Measurements from ENCODE around the gene TMPRSS9.
"Not testable (repeated sequence)": the region's sequence is repeated elsewhere in the genome, so short reads cannot be mapped to it uniquely, and the experiment has no call there.

TMPRSS9 gene

GRCh38 chr19:2362046-2362969 lies 2.2 kb downstream of the TMPRSS9 start:
- DNase-seq, result no peak

- DNase-seq, result no peak
Observed at GRCh38 chr19:2362970-2363300, 2.9 kb downstream of the TMPRSS9 start.

GRCh38 chr19:2363419-2363818 lies 3.4 kb downstream of the TMPRSS9 start:
- DNase-seq, result no peak

DNA sequence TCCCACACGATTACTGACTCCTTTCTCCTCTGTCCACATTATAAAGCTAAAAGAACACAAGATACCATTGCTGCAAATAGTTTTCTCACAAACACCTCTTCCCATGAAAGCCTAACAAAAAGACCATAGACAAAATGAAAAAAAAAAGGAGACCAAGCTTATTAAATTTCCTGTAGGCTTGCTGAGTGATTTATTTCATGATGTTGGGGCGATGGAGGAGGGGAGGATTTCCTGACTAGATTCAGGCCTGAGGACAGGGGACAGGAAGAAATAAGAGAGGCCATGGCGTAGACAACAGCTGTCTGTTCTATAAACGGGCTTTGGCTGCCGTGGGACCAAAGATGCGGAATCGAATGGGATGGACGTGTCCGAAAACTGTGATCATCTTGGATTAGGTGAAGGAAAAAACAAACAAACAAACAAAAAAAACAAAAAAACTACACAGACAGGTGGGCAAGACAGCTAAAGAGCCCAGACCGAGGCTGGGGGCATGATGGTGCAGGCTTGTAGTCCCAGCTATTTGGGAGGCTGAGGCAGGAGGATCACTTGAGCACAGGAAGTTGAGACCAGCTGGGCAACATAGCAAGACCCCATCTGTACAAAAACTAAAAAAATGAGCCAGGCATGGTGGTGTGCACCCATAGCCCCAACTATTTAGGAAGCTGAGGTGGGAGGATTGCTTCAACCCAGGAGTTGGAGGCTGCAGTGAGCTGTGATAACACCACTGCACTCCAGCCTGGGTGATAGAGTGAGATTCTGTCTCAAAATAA lies 5.3 kb downstream of the TMPRSS9 start:
- no peak for DNase-seq

GRCh38 chr19:2371656-2372055 lies 11.6 kb downstream of the TMPRSS9 start:
- no peak for DNase-seq

GRCh38 chr19:2372076-2372612 lies 12.1 kb downstream of the TMPRSS9 start:
- no peak for DNase-seq

DNA sequence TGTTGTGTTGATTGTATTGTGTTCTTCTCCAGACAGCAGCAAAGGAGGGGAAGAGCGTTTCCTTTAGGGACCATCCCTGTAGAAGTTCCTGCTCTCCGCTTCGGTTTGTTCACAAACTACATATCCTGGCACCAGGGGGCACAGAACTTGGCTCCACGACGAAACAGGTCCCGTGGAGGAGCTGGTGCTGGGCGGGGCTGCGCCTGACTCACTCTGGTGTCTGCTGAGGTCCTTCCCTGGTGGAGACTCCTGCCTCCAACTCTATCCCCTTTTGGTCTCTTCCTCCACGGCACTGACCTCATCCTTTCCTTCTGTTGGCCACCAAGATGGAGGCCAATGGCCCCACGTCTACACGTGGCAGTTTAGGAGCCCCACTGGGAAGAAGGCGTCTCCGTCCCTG lies 14.7 kb downstream of the TMPRSS9 start:
- no peak for DNase-seq

- DNase-seq, result no peak
Observed at GRCh38 chr19:2375353-2376121, 15.5 kb downstream of the TMPRSS9 start.

DNA sequence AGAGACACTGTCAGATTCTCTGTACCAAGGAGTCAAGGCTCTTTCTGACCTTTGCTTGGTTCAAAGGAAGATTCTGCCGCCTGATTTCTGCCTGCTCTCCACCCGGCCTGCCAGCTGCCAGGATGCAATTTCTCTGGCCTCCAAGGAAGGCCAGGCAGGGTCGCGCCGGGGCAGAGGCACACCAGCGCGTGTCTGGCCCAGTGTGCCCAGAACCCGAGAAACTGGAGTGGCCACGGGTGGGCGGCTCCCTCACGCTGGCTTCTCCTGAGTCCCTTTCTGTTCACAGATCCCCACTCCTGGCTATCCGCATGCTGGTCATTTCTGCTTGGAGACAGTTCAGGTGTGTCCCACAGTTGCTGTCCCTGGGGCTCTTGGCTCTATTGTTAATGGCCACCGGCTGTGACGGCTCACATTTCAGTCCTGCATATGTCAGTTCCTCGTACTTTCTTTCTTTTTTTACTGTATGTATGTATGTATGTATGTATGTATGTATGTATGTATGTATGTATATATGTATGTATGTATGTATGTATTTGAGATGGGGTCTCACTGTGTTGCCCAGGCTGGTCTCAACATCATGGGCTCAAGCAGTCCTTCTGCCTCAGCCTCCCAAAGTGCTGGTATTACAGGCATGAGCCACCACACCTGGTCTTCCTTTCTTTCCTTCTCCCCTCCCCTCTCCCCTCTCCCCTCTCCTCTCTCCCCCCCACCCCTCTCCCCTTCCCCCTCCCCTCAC lies 16.9 kb downstream of the TMPRSS9 start:
- DNase-seq, result no peak

DNA sequence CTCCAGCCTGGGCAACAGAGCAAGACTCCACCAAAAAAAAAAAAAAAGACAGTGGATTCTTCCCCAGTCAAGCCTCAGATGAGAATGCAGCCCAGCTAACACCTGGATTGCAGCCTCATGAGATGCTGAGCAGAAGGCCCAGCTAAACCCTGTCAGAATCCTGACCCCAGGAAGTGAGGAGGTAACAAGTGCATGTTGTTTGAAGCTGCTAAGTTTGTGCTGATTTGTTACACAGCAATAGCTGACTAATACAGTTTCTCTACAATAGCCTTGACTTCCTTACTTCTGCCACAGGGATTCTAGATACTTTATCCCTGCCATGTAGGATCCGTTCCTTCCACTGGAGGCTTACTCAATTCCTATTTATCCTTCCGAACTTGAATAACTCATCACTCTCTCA lies 20.5 kb downstream of the TMPRSS9 start:
- no peak for DNase-seq

DNA sequence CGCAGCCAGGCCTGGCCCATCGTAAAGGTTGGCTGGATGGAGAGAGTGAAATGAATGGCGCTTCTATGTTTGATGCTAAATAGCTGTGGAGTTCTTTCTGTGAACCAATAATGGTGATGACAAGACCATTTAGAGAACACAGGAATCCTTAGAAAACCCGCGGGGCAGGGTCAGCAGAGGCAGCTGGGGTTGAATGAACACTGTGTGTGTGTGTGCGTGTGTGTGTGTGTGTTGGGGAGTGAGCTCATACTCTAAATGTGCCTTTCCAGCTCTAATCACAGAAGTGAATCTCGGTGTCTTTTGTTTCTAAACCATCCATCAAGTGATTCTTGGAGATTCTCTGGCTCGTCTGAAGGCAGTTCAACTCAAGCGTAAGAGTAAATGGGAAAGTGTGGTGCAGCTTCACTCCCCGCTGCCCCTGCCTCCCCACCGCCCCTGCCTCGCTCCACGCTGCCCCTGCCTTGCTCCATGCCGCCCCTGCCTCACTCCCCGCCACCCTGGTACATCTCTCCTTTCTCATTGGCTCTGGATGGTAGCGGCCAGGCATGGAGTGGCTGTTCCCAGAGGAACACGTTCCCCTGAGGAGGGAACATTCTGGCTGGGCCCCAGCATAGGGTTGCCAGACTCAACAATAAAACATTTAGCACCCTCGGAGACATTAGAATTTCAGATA lies 21.2 kb downstream of the TMPRSS9 start:
- DNase-seq, result no peak

DNA sequence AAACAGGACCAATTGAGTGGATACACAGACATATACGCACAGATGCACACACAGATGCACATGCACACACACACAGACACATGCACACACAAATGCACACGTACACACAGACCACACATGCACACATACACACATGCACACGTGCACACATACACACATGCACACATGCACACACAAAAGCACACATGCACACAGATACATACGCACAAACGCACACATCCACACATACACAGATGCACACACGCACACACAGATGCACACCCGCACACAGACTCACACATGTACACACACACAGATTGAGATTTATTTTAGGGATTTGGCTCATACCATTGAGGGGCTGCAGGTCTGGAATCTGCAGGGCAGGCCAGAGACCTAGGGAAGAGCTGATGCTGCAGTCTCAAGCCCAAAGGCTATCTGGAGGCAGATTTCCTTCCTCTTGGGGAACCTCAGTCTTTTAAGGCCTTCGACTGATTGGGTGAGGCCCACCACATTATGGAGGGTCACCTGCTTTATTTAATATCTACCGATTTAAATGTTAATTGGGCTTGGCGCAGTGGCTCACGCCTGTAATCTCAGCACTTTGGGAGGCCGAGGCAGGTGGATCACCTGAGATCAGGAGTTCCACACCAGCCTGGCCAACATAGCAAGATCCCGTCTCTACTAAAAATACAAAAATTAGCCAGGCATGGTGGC lies 22.6 kb downstream of the TMPRSS9 start:
- DNase-seq, result no peak

DNA sequence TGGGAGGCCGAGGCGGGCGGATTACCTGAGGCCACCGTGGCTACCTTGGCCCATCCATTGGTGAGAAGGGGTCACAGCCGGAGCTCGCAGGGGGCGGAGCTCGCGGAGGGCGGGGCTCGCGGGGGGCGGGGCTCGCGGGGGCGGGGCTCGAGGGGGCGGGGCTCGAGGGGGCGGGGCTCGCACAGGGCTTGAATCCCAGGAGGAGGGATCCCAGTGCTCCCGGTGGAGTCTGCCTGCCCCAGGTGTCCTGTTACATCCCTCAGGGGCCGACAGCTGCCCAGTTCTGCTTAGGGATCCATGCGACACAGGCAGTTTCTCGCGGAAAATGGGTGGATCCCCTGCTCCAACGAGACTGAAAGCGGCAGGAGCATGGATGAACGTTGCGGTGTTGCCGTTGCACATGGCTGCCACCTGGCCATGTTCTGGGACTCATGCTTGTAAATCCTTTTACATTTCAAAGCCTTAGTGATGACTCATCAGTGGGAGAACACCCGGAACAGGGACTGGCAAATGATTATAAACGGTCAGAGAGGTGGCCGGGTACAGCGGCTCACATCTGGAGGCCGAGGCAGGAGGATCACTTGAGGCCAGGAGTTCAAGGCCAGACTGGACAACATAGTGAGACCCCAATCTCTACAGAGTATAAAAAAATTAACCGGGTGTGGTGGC lies 25.1 kb downstream of the TMPRSS9 start:
- DNase-seq, result peak; percentile 61 to 74

- no peak for DNase-seq
Observed at GRCh38 chr19:2387367-2388288, 27.6 kb downstream of the TMPRSS9 start.

- DNase-seq, result no peak
Observed at GRCh38 chr19:2389594-2389993, 29.5 kb downstream of the TMPRSS9 start.

GRCh38 chr19:2391118-2391725 lies 31.2 kb downstream of the TMPRSS9 start:
- peak; percentile 69 to 72 for DNase-seq

DNA sequence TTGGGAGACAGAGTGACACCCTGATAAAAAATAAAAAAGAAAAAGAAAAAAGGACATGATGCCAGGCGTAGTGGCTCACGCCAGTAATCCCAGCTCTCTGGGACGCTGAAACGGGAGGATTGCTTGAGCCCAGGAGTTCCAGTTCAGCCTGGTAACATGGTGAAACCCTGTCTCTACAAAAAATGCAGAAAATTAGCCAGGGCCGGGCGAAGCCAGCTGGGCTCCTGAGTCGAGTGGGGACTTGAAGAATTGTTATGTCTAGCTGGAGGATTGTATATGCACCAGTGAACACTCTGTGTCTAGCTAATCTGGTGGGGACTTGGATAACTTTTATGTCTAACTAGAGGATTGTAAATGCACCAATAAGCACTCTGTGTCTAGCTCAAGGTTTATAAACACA lies 32.3 kb downstream of the TMPRSS9 start:
- no peak for DNase-seq

DNA sequence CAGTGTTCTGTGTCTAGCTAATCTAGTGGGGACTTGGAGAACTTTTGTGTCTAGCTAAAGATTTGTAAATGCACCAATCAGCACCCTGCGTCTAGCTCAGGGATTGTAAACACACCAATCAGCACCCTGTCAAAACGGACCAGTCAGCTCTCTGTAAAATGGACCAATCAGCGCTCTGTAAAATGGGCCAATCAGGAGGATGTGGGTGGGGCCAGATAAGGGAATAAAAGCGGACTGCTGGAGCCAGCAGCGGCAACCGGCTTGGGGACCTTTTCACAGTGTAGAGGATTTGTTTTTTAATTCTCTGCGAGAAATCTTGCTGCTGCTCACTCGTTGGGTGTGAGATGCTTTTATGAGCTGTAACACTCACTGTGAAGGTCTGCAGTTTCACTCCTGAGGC lies 32.8 kb downstream of the TMPRSS9 start:
- not testable (repeated sequence) for DNase-seq

GRCh38 chr19:2394054-2394441 lies 34.0 kb downstream of the TMPRSS9 start:
- no peak for DNase-seq

Data from NCI-H2081 (cell line).